ENCODE measurements around the gene CCDC197.

Gene CCDC197

GRCh38 chr14:94037954-94038353, 40.9 kb downstream of the CCDC197 start:
- no peak for TF ChIP-seq CTCF (IDR thresholded peaks at IDR 0.05; ENCODE audit: unreplicated experiment in 3 of 3)
- Mint-ChIP-seq H3K9me3 (no peaks in the 10 kb centered on the region), H3K4me3 (no peak overlapping the region), H3K4me1 (no peaks in the 10 kb centered on the region), H3K27me3 (ENCODE audit: low read depth) (peaks cover 4% of the 10 kb centered on the region), H3K27ac (no peak overlapping the region), H3K36me3 (ENCODE audit: low read depth) (peaks cover 3% of the 10 kb centered on the region)

GRCh38 chr14:94038510-94038909, 41.4 kb downstream of the CCDC197 start:
- no peak overlapping the region for H3K27ac Mint-ChIP-seq
- peaks cover 2% of the 10 kb centered on the region for H3K36me3 Mint-ChIP-seq (ENCODE audit: low read depth)
- peaks cover 4% of the 10 kb centered on the region for H3K27me3 Mint-ChIP-seq (ENCODE audit: low read depth)
- no peaks in the 10 kb centered on the region for H3K4me1 Mint-ChIP-seq
- no peaks in the 10 kb centered on the region for H3K9me3 Mint-ChIP-seq
- H3K4me3 Mint-ChIP-seq = no peak overlapping the region
- no peak for TF ChIP-seq CTCF (IDR thresholded peaks at IDR 0.05; ENCODE audit: unreplicated experiment in 3 of 3)

GRCh38 chr14:94038921-94039629, 42.0 kb downstream of the CCDC197 start:
- H3K36me3 Mint-ChIP-seq (ENCODE audit: low read depth) = peaks cover 3% of the 10 kb centered on the region
- no peak overlapping the region for H3K4me3 Mint-ChIP-seq
- H3K27ac Mint-ChIP-seq = no peak overlapping the region
- no peaks in the 10 kb centered on the region for H3K4me1 Mint-ChIP-seq
- H3K9me3 Mint-ChIP-seq = no peaks in the 10 kb centered on the region
- peaks cover 4% of the 10 kb centered on the region for H3K27me3 Mint-ChIP-seq (ENCODE audit: low read depth)
- TF ChIP-seq CTCF (IDR thresholded peaks at IDR 0.05; ENCODE audit: unreplicated experiment in 3 of 3) = no peak

GRCh38 chr14:94040247-94040646, 43.1 kb downstream of the CCDC197 start:
- Mint-ChIP-seq H3K4me1 (no peaks in the 10 kb centered on the region), H3K9me3 (no peaks in the 10 kb centered on the region), H3K4me3 (no peak overlapping the region), H3K36me3 (ENCODE audit: low read depth) (peaks cover 8% of the 10 kb centered on the region), H3K27me3 (ENCODE audit: low read depth) (peaks cover 4% of the 10 kb centered on the region), H3K27ac (no peak overlapping the region)
- no peak for TF ChIP-seq CTCF (IDR thresholded peaks at IDR 0.05; ENCODE audit: unreplicated experiment in 3 of 3)

GRCh38 chr14:94040796-94041195, 43.7 kb downstream of the CCDC197 start:
- Mint-ChIP-seq H3K9me3 (no peaks in the 10 kb centered on the region), H3K27ac (no peak overlapping the region), H3K27me3 (ENCODE audit: low read depth) (peaks cover 4% of the 10 kb centered on the region), H3K36me3 (ENCODE audit: low read depth) (peaks cover 14% of the 10 kb centered on the region), H3K4me1 (no peaks in the 10 kb centered on the region), H3K4me3 (no peak overlapping the region)
- no peak for TF ChIP-seq CTCF (IDR thresholded peaks at IDR 0.05; ENCODE audit: unreplicated experiment in 3 of 3)

Data from nephron (organoid).